ENCODE data around the gene UBE2L3.

The UBE2L3 gene

DNA sequence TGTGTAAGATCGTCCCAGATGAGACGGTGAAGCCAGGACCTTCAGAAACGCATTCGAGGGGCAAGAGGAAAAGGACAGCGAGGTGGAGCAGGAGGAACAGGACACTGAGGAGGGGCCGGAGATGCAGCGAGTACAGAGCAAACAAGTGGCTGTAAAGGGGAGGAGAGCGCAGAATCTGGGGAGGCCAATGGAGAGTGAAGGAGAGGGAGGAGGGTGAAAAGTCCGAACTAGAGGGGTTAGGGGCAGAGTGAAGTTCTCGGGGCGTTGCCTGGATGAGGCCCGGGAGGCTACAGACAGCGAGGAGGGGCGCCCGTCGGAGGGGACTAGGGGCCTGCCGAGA is 89.5 kb downstream of the UBE2L3 start:
- Histone ChIP-seq H3K4me1 (ENCODE audit: control insufficient read depth in 5 of 5, insufficient read depth in 5 of 5, low read length in 5 of 5) (peaks cover 0 to 24% (median 16%) of the 10 kb centered on the region in 5 donors), H3K27me3 (ENCODE audit: control insufficient read depth in 5 of 5, insufficient read depth in 4 of 5, low read length in 5 of 5) (peaks cover 0 to 13% (median 8%) of the 10 kb centered on the region in 5 donors), H3K9me3 (ENCODE audit: control insufficient read depth in 5 of 5, low read length in 5 of 5) (no peaks in the 10 kb centered on the region), H3K4me3 (ENCODE audit: low read depth in 1 of 5, low read length in 5 of 5) (peak overlapping the region in 4 of 5 donors; percentile 54 to 73 (median 64)), H3K27ac (ENCODE audit: low read depth, low read length) (no peak overlapping the region), H3K9ac (ENCODE audit: low read length in 5 of 5) (no peak overlapping the region), H3K36me3 (ENCODE audit: control insufficient read depth in 5 of 5, insufficient read depth in 5 of 5, low read length in 5 of 5) (no peaks in the 10 kb centered on the region)

DNA sequence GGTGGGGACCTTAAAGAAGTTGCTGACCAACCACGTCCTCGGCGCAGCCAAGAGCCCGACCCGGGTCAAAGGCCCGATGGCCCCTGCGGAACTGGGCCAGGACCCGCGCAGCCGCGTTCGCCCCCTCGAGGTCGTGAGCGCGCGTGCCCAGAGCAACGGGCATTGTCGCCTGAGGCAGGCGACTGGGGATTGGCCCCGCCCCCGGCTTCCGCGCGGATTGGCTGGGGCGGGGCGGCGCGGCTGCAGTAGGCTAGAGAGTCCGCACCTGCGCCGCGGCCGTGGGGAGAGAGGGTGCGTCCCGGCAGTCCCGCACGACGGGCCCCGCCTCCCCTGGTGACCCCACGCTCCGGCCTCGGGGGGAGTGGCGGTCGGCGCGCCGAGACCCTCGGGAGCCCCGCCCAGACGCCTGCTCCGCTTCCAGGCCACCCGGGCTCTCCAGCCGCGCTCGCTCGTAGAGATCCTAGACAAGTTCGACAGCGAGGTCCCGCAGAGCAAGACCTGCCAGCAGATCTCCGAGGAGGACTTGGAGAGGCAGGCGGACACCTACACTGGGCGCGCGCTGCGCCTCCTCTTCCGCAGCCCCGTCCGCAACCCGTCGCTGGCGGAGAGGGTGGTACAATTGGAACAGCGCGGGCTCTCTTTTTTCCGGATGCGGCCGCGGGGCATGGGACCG is 90.0 kb downstream of the UBE2L3 start:
- Histone ChIP-seq H3K4me1 (ENCODE audit: control insufficient read depth in 5 of 5, insufficient read depth in 5 of 5, low read length in 5 of 5) (peaks cover 0 to 19% (median 11%) of the 10 kb centered on the region in 5 donors), H3K4me3 (ENCODE audit: low read depth in 1 of 5, low read length in 5 of 5) (peak overlapping the region in 4 of 5 donors; percentile 54 to 73 (median 64)), H3K27me3 (ENCODE audit: control insufficient read depth in 5 of 5, insufficient read depth in 4 of 5, low read length in 5 of 5) (peaks cover 0 to 13% (median 8%) of the 10 kb centered on the region in 5 donors), H3K27ac (ENCODE audit: low read depth, low read length) (no peak overlapping the region), H3K9me3 (ENCODE audit: control insufficient read depth in 5 of 5, low read length in 5 of 5) (no peaks in the 10 kb centered on the region), H3K36me3 (ENCODE audit: control insufficient read depth in 5 of 5, insufficient read depth in 5 of 5, low read length in 5 of 5) (no peaks in the 10 kb centered on the region), H3K9ac (ENCODE audit: low read length in 5 of 5) (peak overlapping the region in 3 of 5 donors; percentile 37 to 64 (median 39))

DNA sequence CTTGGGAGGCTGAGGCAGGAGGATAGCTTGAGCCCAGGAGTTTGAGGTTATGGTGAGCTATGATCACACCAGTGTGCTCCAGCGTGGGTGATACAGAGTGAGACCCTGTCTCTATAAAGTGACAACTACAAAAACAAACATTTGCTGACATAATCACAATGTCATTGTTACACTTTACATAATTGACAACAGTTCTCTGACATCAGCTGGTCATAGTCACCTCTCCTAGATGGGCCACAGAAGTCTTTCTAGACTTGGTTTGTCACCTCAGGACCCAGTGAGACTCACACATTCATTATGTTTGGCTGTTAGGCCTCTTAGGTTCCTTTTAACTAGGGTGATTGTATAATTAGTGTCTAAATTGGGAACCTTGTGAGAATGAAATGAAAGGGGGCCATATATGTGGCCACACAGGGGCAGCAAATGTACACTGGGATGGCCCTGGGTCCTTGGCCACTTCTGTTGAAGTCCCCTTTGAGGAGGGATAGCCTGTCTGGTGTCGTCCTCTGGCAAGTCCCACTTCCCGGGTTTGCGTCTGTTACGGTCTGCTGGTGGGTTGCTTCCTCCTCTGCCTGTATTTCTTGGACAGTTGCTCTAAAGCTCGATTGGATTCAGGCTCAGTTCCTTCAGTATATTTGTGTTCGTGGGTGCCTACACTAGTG is 92.5 kb downstream of the UBE2L3 start:
- no peak overlapping the region for H3K9ac ChIP-seq (ENCODE audit: low read length in 5 of 5)
- H3K27ac ChIP-seq (ENCODE audit: low read depth, low read length), result no peak overlapping the region
- no peaks in the 10 kb centered on the region for H3K36me3 ChIP-seq (ENCODE audit: control insufficient read depth in 5 of 5, insufficient read depth in 5 of 5, low read length in 5 of 5)
- no peaks in the 10 kb centered on the region for H3K9me3 ChIP-seq (ENCODE audit: control insufficient read depth in 5 of 5, low read length in 5 of 5)
- H3K27me3 ChIP-seq (ENCODE audit: control insufficient read depth in 5 of 5, insufficient read depth in 4 of 5, low read length in 5 of 5), result peaks cover 0 to 13% (median 7%) of the 10 kb centered on the region in 5 donors
- peaks cover 0 to 15% (median 8%) of the 10 kb centered on the region in 5 donors for H3K4me1 ChIP-seq (ENCODE audit: control insufficient read depth in 5 of 5, insufficient read depth in 5 of 5, low read length in 5 of 5)
- H3K4me3 ChIP-seq (ENCODE audit: low read depth in 1 of 5, low read length in 5 of 5), result no peak overlapping the region

DNA sequence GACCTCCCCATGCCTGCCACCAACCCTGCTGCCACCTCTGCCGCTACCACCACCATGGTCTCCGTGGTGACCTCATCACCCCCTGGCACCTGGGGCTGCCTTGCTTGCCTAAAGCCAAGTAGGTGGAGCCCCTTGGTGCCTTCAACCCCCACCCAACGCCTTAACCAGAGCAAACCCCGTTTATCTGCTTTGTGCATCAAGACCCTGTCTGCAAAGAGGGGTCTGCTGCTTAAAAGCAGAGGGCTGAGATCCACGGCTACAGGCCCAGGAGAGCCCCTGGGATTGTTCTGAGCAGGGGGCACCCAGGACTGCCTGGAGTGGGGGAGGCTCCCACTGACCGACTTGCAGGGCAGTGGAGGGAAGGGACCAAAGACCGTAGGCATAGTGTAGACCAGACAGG is 93.4 kb downstream of the UBE2L3 start:
- Histone ChIP-seq H3K4me1 (ENCODE audit: control insufficient read depth in 5 of 5, insufficient read depth in 5 of 5, low read length in 5 of 5) (peaks cover 0 to 20% (median 14%) of the 10 kb centered on the region in 5 donors), H3K27me3 (ENCODE audit: control insufficient read depth in 5 of 5, insufficient read depth in 4 of 5, low read length in 5 of 5) (peaks cover 0 to 13% (median 7%) of the 10 kb centered on the region in 5 donors)

DNA sequence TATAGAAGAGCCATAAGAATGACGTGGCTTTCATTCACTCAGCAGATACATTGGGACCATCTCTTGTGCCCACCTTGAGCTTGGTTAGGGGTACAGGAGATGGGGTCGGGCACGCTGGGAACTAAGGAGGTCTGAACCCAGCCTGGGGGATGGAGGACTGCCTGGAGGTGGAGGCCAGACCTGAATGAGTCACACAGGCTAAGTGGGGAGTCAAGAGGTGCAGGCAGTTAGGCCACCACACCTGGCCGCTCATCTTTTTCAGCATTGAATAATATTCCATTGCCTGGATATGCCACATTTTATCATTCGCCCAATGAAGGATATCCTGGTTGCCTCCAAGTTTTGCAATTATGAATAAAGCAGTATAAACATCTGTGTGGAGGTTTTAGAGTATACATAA is 94.5 kb downstream of the UBE2L3 start:
- no peaks in the 10 kb centered on the region for H3K36me3 ChIP-seq (ENCODE audit: control insufficient read depth in 5 of 5, insufficient read depth in 5 of 5, low read length in 5 of 5)
- peaks cover 0 to 7% (median 4%) of the 10 kb centered on the region in 5 donors for H3K27me3 ChIP-seq (ENCODE audit: control insufficient read depth in 5 of 5, insufficient read depth in 4 of 5, low read length in 5 of 5)
- H3K4me1 ChIP-seq (ENCODE audit: control insufficient read depth in 5 of 5, insufficient read depth in 5 of 5, low read length in 5 of 5), result peaks cover 0 to 23% (median 18%) of the 10 kb centered on the region in 5 donors
- no peak overlapping the region for H3K4me3 ChIP-seq (ENCODE audit: low read depth in 1 of 5, low read length in 5 of 5)
- H3K9ac ChIP-seq (ENCODE audit: low read length in 5 of 5), result no peak overlapping the region
- no peak overlapping the region for H3K27ac ChIP-seq (ENCODE audit: low read depth, low read length)
- no peaks in the 10 kb centered on the region for H3K9me3 ChIP-seq (ENCODE audit: control insufficient read depth in 5 of 5, low read length in 5 of 5)

More for the DNA sequence above, 93.4 kb downstream of the UBE2L3 start:
- Histone ChIP-seq H3K36me3 (ENCODE audit: control insufficient read depth in 5 of 5, insufficient read depth in 5 of 5, low read length in 5 of 5) (no peaks in the 10 kb centered on the region), H3K9me3 (ENCODE audit: control insufficient read depth in 5 of 5, low read length in 5 of 5) (no peaks in the 10 kb centered on the region), H3K4me3 (ENCODE audit: low read depth in 1 of 5, low read length in 5 of 5) (no peak overlapping the region), H3K9ac (ENCODE audit: low read length in 5 of 5) (no peak overlapping the region), H3K27ac (ENCODE audit: low read depth, low read length) (no peak overlapping the region)

DNA sequence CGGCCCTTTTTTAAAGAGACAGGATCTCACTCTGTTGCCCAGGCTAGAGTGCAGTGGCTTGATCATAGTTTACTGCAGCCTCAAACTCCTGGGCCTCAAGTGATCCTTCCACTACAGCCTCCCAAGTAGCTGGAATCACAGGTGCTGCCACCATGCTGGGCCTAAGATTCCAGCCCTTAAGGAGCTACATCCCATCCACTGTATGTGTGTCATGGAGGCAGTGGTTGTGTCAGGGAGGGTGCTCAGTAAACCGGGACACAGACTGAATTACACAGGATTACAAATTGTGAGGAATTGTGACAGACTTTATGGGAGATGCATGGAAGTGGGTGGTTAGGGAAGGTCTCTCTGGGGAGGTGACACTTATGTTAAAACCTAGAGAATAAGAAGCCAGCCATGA is 96.2 kb downstream of the UBE2L3 start:
- Histone ChIP-seq H3K9me3 (ENCODE audit: control insufficient read depth in 5 of 5, low read length in 5 of 5) (no peaks in the 10 kb centered on the region), H3K27me3 (ENCODE audit: control insufficient read depth in 5 of 5, insufficient read depth in 4 of 5, low read length in 5 of 5) (peaks cover 0 to 6% (median 4%) of the 10 kb centered on the region in 5 donors), H3K9ac (ENCODE audit: low read length in 5 of 5) (no peak overlapping the region), H3K4me1 (ENCODE audit: control insufficient read depth in 5 of 5, insufficient read depth in 5 of 5, low read length in 5 of 5) (peaks cover 0 to 12% (median 11%) of the 10 kb centered on the region in 5 donors), H3K27ac (ENCODE audit: low read depth, low read length) (no peak overlapping the region), H3K4me3 (ENCODE audit: low read depth in 1 of 5, low read length in 5 of 5) (no peak overlapping the region), H3K36me3 (ENCODE audit: control insufficient read depth in 5 of 5, insufficient read depth in 5 of 5, low read length in 5 of 5) (no peaks in the 10 kb centered on the region)

DNA sequence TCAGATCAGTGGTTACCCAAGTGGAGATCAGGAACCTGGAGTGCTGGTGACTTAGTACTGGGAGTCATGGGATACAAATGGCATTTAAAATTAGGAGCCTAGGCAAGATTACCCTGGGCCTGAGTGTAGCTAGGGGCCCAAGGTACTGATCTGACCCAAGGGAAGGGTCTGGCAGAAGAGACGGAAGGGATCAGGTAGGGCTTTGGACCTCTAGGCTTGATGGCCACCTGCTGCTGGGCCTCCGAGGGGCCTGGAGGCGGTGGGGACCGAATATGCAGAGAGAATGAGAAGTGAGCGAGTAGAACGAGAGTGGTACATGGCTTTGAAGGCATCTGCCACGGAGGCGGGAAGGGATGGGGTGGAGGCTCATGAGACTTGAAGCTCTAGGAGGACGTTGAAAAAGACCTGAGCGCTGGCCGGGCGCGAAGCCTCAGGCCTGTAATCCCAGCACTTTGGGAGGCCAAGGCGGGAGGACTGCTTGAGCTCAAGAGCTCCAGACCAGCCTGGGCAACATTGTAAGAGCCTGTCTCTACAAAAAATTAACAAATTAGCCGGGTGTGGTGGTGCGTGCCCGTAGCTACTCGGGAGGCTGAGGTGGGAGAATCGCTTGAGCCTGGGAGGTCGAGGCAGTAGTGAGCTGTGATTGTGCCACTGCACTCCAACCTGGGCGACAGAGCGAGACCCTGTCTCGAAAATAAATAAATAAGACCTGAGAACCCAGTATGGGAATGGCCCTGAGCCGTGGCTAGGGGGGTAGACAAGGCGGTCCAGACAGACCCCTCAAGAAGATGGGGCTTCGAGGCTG is 97.7 kb downstream of the UBE2L3 start:
- Histone ChIP-seq H3K27me3 (ENCODE audit: control insufficient read depth in 5 of 5, insufficient read depth in 4 of 5, low read length in 5 of 5) (peaks cover 0 to 5% (median 4%) of the 10 kb centered on the region in 5 donors), H3K4me1 (ENCODE audit: control insufficient read depth in 5 of 5, insufficient read depth in 5 of 5, low read length in 5 of 5) (peaks cover 0 to 12% (median 11%) of the 10 kb centered on the region in 5 donors), H3K9me3 (ENCODE audit: control insufficient read depth in 5 of 5, low read length in 5 of 5) (no peaks in the 10 kb centered on the region), H3K27ac (ENCODE audit: low read depth, low read length) (peak overlapping the region; percentile 91), H3K36me3 (ENCODE audit: control insufficient read depth in 5 of 5, insufficient read depth in 5 of 5, low read length in 5 of 5) (peaks cover 0 to 5% (median 3%) of the 10 kb centered on the region in 5 donors), H3K4me3 (ENCODE audit: low read depth in 1 of 5, low read length in 5 of 5) (peak overlapping the region; percentile 85 to 94 (median 93)), H3K9ac (ENCODE audit: low read length in 5 of 5) (peak overlapping the region in 4 of 5 donors; percentile 76 to 88 (median 82))

DNA sequence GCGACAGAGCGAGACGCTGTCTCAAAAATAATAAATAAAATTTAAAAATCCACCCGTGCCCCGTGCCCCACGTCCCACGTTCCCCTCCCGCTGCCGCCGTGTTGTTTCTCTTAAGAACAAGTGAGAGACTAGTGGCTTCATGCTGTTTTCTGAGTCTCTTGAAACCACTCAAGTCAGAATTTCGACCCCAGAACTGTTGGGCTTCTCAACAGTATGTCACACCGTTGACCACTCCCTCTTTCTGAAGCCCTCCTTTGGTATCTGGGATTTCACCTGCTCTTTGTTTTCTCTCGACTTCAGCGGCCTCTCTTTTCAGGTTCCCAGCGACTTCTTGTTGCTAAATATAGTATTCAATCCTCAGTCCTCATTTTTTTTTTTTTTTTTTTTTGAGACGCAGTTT is 99.3 kb downstream of the UBE2L3 start:
- Histone ChIP-seq H3K27ac (ENCODE audit: low read depth, low read length) (no peak overlapping the region), H3K27me3 (ENCODE audit: control insufficient read depth in 5 of 5, insufficient read depth in 4 of 5, low read length in 5 of 5) (no peaks in the 10 kb centered on the region), H3K9ac (ENCODE audit: low read length in 5 of 5) (peak overlapping the region in 3 of 5 donors; percentile 62 to 82 (median 66)), H3K36me3 (ENCODE audit: control insufficient read depth in 5 of 5, insufficient read depth in 5 of 5, low read length in 5 of 5) (peaks cover 2 to 21% (median 15%) of the 10 kb centered on the region in 5 donors), H3K9me3 (ENCODE audit: control insufficient read depth in 5 of 5, low read length in 5 of 5) (no peaks in the 10 kb centered on the region), H3K4me3 (ENCODE audit: low read depth in 1 of 5, low read length in 5 of 5) (peak overlapping the region; percentile 85 to 94 (median 93)), H3K4me1 (ENCODE audit: control insufficient read depth in 5 of 5, insufficient read depth in 5 of 5, low read length in 5 of 5) (peaks cover 0 to 12% (median 11%) of the 10 kb centered on the region in 5 donors)

DNA sequence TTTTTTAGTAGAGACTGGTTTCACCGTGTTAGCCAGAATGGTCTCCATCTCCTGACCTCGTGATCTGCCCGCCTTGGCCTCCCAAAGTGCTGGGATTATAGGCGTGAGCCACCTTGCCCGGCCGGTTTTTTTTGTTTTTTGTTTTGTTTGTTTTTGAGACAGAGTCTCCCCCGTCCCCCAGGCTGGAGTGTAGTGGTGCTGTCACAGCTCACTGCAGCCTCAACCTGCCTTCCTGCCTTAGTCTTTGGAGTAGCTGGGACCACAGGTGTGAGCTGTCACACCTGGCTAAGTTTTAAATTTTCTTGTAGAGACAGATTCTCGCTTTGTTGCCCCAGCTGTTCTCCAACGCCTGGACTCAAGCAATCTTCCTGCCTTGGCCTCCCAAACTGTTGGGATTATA is 101.5 kb downstream of the UBE2L3 start:
- no peak overlapping the region for H3K9ac ChIP-seq (ENCODE audit: low read length in 5 of 5)
- peaks cover 0 to 12% (median 11%) of the 10 kb centered on the region in 5 donors for H3K4me1 ChIP-seq (ENCODE audit: control insufficient read depth in 5 of 5, insufficient read depth in 5 of 5, low read length in 5 of 5)
- no peaks in the 10 kb centered on the region for H3K27me3 ChIP-seq (ENCODE audit: control insufficient read depth in 5 of 5, insufficient read depth in 4 of 5, low read length in 5 of 5)
- peaks cover 2 to 43% (median 37%) of the 10 kb centered on the region in 5 donors for H3K36me3 ChIP-seq (ENCODE audit: control insufficient read depth in 5 of 5, insufficient read depth in 5 of 5, low read length in 5 of 5)
- no peak overlapping the region for H3K4me3 ChIP-seq (ENCODE audit: low read depth in 1 of 5, low read length in 5 of 5)
- H3K9me3 ChIP-seq (ENCODE audit: control insufficient read depth in 5 of 5, low read length in 5 of 5), result no peaks in the 10 kb centered on the region
- no peak overlapping the region for H3K27ac ChIP-seq (ENCODE audit: low read depth, low read length)

Measured in subcutaneous abdominal adipose tissue (tissue), 5 donors.